Measurements from ENCODE around the gene KRT78.

DNA sequence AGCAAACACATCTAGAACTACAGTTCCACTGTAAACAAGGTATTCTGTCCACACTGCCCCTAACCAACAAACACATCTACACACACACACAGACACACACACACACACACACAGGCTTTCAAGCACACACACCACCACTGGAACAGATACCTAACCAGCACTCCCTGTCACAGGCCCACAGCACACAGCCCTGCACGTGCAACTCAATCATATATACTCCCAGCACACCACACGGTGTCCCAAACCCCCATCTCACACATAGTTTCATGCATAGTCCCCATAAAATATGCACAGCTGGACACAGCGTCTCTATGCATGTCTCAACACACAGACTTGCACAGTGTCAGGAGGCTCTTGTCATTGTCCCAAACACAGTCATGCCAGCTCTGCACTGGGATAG is 28.4 kb upstream of the KRT78 start:
- TF ChIP-seq CTCF (IDR thresholded peaks at IDR 0.05) (no peak), POLR2AphosphoS5 (IDR thresholded peaks at IDR 0.05) (no peak), POLR2A (IDR thresholded peaks at IDR 0.05) (no peak)

Measured in stomach (tissue), 4 donors.